DLD1 (cell line): ENCODE results near the gene PRKCE.

ENCODE experiments used
- in situ Hi-C: cut with HindIII; loops from 2 replicates; pipeline ENCODE4 v1.10.0; 2017; ENCODE audit warnings: low sequenced_read_pairs

PRKCE gene

GRCh38 chr2:45651415-45652089 lies at the start of gene PRKCE:
TSS of gene PRKCE (plus strand) at chr2:45651675.
- in situ Hi-C loops: no loop called here

GRCh38 chr2:45602624-45603023 lies 48.9 kb upstream of the PRKCE start:
- in situ Hi-C loops: no loop called here

GRCh38 chr2:45605116-45605515 lies 46.4 kb upstream of the PRKCE start:
- in situ Hi-C loops: no loop called here

GRCh38 chr2:45606796-45607195 lies 44.7 kb upstream of the PRKCE start:
- in situ Hi-C loops: no loop called here

- in situ Hi-C loops: no loop called here
Observed at GRCh38 chr2:45607701-45608100, 43.8 kb upstream of the PRKCE start.

- in situ Hi-C loops: no loop called here
Observed at GRCh38 chr2:45610281-45611019, 41.0 kb upstream of the PRKCE start.

GRCh38 chr2:45611020-45611859 lies 40.2 kb upstream of the PRKCE start, which contains the start of gene SRBD1:
TSS of gene SRBD1 (minus strand) at chr2:45611267. CDS start at chr2:45605441, 5,826 bp downstream.
- in situ Hi-C loops: no loop called here

GRCh38 chr2:45612285-45612684 lies 39.2 kb upstream of the PRKCE start:
- in situ Hi-C loops: no loop called here

GRCh38 chr2:45612731-45613130 lies 38.7 kb upstream of the PRKCE start:
- in situ Hi-C loops: no loop called here

- in situ Hi-C loops: no loop called here
Observed at GRCh38 chr2:45614330-45614729, 37.1 kb upstream of the PRKCE start.

- in situ Hi-C loops: no loop called here
Observed at GRCh38 chr2:45614871-45615415, 36.5 kb upstream of the PRKCE start.

- in situ Hi-C loops: no loop called here
Observed at GRCh38 chr2:45616658-45617411, 34.6 kb upstream of the PRKCE start.

- in situ Hi-C loops: no loop called here
Observed at GRCh38 chr2:45617496-45617895, 34.0 kb upstream of the PRKCE start.

GRCh38 chr2:45622336-45623075 lies 29.0 kb upstream of the PRKCE start:
- in situ Hi-C loops: no loop called here

- in situ Hi-C loops: no loop called here
Observed at GRCh38 chr2:45623098-45623497, 28.4 kb upstream of the PRKCE start.

- in situ Hi-C loops: loop anchor here (25.0 kb wide), 1 partner anchor 311 kb away; no protein-coding TSS in a partner anchor
Observed at GRCh38 chr2:45625824-45626223, 25.7 kb upstream of the PRKCE start.

GRCh38 chr2:45626387-45627221 lies 24.9 kb upstream of the PRKCE start:
- in situ Hi-C loops: loop anchor here (25.0 kb wide), 1 partner anchor 311 kb away; no protein-coding TSS in a partner anchor

- in situ Hi-C loops: loop anchor here (25.0 kb wide), 1 partner anchor 309 kb away; no protein-coding TSS in a partner anchor
Observed at GRCh38 chr2:45627911-45628310, 23.6 kb upstream of the PRKCE start.

GRCh38 chr2:45629971-45630370 lies 21.5 kb upstream of the PRKCE start:
- in situ Hi-C loops: loop anchor here (25.0 kb wide), 1 partner anchor 307 kb away; no protein-coding TSS in a partner anchor
